Renal cortical epithelial cell (primary cell): ENCODE data around the gene BST1. TPM values are rescaled to one million over a fixed set of nuclear protein-coding genes. Genes with fewer than 3 reads are reported as not detected.
"Not testable (repeated sequence)": the region's sequence is repeated elsewhere in the genome, so short reads cannot be mapped to it uniquely, and the experiment has no call there.

Experiments
- DNase-seq: peaks from one replicate; pipeline ENCODE4 v3.0.0-alpha.2; 2011; ENCODE audit warnings: low read depth
- total RNA-seq: library from RNA; depleted of rRNA; stranded (reverse); fragments of >200 nt; gene quantifications from 2 replicates; pipeline ENCODE4 v1.2.3, GENCODE V29; 2014

BST1 gene
- total RNA-seq, 1 donor from 2014 or later: 0.70 TPM

GRCh38 chr4:15711762-15712161 is 8.9 kb downstream of the BST1 start:
- no peak for DNase-seq

GRCh38 chr4:15712214-15712613 is 9.3 kb downstream of the BST1 start:
- no peak for DNase-seq

- peak; percentile 9 for DNase-seq
Observed at GRCh38 chr4:15714141-15714540, 11.3 kb downstream of the BST1 start.

GRCh38 chr4:15714646-15715435 is 12.0 kb downstream of the BST1 start:
- DNase-seq: no peak

GRCh38 chr4:15716115-15716514 is 13.2 kb downstream of the BST1 start:
- DNase-seq: no peak

- DNase-seq: peak; percentile 47
Observed at GRCh38 chr4:15717086-15717485, 14.2 kb downstream of the BST1 start.

- DNase-seq: no peak
Observed at GRCh38 chr4:15717657-15718416, 15.0 kb downstream of the BST1 start.

GRCh38 chr4:15718465-15718864 is 15.6 kb downstream of the BST1 start:
- DNase-seq: no peak

- no peak for DNase-seq
Observed at GRCh38 chr4:15718959-15719358, 16.1 kb downstream of the BST1 start.

- no peak for DNase-seq
Observed at GRCh38 chr4:15719506-15719905, 16.6 kb downstream of the BST1 start.

GRCh38 chr4:15720851-15721250 is 18.0 kb downstream of the BST1 start:
- DNase-seq: no peak

- no peak for DNase-seq
Observed at GRCh38 chr4:15725608-15726007, 22.7 kb downstream of the BST1 start.

GRCh38 chr4:15729910-15730533 is 27.2 kb downstream of the BST1 start:
- peak; percentile 54 for DNase-seq

GRCh38 chr4:15733061-15733460 is 30.2 kb downstream of the BST1 start:
- not testable (repeated sequence) for DNase-seq

GRCh38 chr4:15735536-15735935 is 32.7 kb downstream of the BST1 start:
- no peak for DNase-seq

GRCh38 chr4:15736514-15737050 is 33.7 kb downstream of the BST1 start:
- no peak for DNase-seq

- DNase-seq: no peak
Observed at GRCh38 chr4:15737255-15737654, 34.4 kb downstream of the BST1 start.

GRCh38 chr4:15738877-15739276 is 36.0 kb downstream of the BST1 start:
- peak; percentile 36 for DNase-seq

GRCh38 chr4:15740764-15741404 is 38.0 kb downstream of the BST1 start:
- no peak for DNase-seq

- no peak for DNase-seq
Observed at GRCh38 chr4:15742083-15742582, 39.3 kb downstream of the BST1 start.

- DNase-seq: no peak
Observed at GRCh38 chr4:15742637-15743036, 39.8 kb downstream of the BST1 start.
